T-cell (primary cell): ENCODE measurements around the gene HABP4. TPM values are rescaled to one million over a fixed set of nuclear protein-coding genes. Genes with fewer than 3 reads are reported as not detected.

Source experiments
- ATAC-seq, 4 experiments: fragments of 200-7000 bp in 3 of 4; fragments of 150-1000 bp in 1 of 4; cut with Tn5 transposase; replicated peaks in 1 of 4; 1 replicate in 3 of 4; 2 replicates in 1 of 4; pipeline ENCODE4 v1.10.0; 2021; ENCODE audit warnings: moderate library complexity in 3 of 4, mild to moderate bottlenecking in 2 of 4, moderate number of reproducible peaks in 1 of 4
- CTCF ChIA-PET, 2 donors: fragments of 300-600 bp; sonication (Branson Sonifier 250); formaldehyde crosslinking; loops; one replicate each; lab custom pipeline; 2022; ENCODE audit warnings: antibody characterized with exemption in 2 of 2; lab: Charles Lee
- POLR2A ChIA-PET, 2 donors: fragments of 300-600 bp; sonication (Branson Sonifier 250); formaldehyde crosslinking; loops; one replicate each; lab custom pipeline; 2022; ENCODE audit warnings: antibody characterized with exemption in 2 of 2; lab: Charles Lee
- DNase-seq, 35 experiments: peaks; one replicate each; pipeline versions ENCODE4 v3.0.0 to v3.0.0-alpha.2; 2013 to 2023
- H3K27ac ChIP-seq: one replicate; pipeline ENCODE4 v1.5.1; 2013; ENCODE audit warnings: low read length
- H3K27me3 ChIP-seq, 2 experiments: replicated peaks in 1 of 2; 1 replicate in 1 of 2; 2 replicates in 1 of 2; pipeline versions ENCODE4 v1.6.1 to v1.7.0; 2013; ENCODE audit warnings: low read length in 1 of 2, mixed read lengths in 1 of 2; ENCODE audit not compliant: control insufficient read depth in 2 of 2, insufficient read depth in 2 of 2; ENCODE audit errors: extremely low read depth in 1 of 2
- H3K36me3 ChIP-seq, 2 donors: 1 replicate in 1 of 2; 2 replicates in 1 of 2; pipeline versions ENCODE4 v1.6.1 to v1.7.0; 2013; ENCODE audit warnings: low read length in 1 of 2; ENCODE audit not compliant: control insufficient read depth in 2 of 2, insufficient read depth in 1 of 2; ENCODE audit errors: extremely low read depth in 1 of 2
- H3K4me1 ChIP-seq, 2 experiments: 1 replicate in 1 of 2; 2 replicates in 1 of 2; pipeline versions ENCODE4 v1.6.1 to v1.7.0; 2013; ENCODE audit warnings: low read length in 2 of 2, mixed read lengths in 1 of 2; ENCODE audit not compliant: insufficient read depth in 2 of 2, control insufficient read depth in 1 of 2; ENCODE audit errors: extremely low read depth in 1 of 2
- H3K4me3 ChIP-seq, 2 donors: 1 replicate in 1 of 2; 2 replicates in 1 of 2; pipeline versions ENCODE4 v1.5.1 to v1.7.0; 2013; ENCODE audit warnings: mild to moderate bottlenecking in 2 of 2, low read length in 1 of 2, moderate library complexity in 1 of 2; ENCODE audit not compliant: control insufficient read depth in 1 of 2; ENCODE audit errors: extremely low read depth in 1 of 2
- H3K9me3 ChIP-seq: 2 replicates; pipeline ENCODE4 v1.7.0; 2013
- H3K27ac Mint-ChIP-seq, 2 donors: one replicate each; pipeline ENCODE4 v1.8.0; 2020 to 2021; ENCODE audit warnings: mild to moderate bottlenecking in 2 of 2, mixed read lengths in 2 of 2
- H3K27me3 Mint-ChIP-seq, 2 donors: one replicate each; pipeline ENCODE4 v1.8.0; 2021 to 2022; ENCODE audit warnings: mixed read lengths in 2 of 2
- H3K36me3 Mint-ChIP-seq: one replicate; pipeline ENCODE4 v1.8.0; 2021; ENCODE audit warnings: mixed read lengths
- H3K4me1 Mint-ChIP-seq, 3 donors: one replicate each; pipeline ENCODE4 v1.8.0; 2020 to 2022; ENCODE audit warnings: mixed read lengths in 3 of 3, mild to moderate bottlenecking in 1 of 3
- H3K4me3 Mint-ChIP-seq, 3 donors: one replicate each; pipeline ENCODE4 v1.8.0; 2020 to 2022; ENCODE audit warnings: mild to moderate bottlenecking in 3 of 3, mixed read lengths in 3 of 3, moderate library complexity in 3 of 3
- H3K9me3 Mint-ChIP-seq, 3 donors: one replicate each; pipeline ENCODE4 v1.8.0; 2020 to 2022; ENCODE audit warnings: mixed read lengths in 3 of 3
- WGBS: methylation state at CpG from one replicate; pipeline ENCODE4 v1.1.5; 2013; ENCODE audit warnings: missing lambda C conversion rate; ENCODE audit not compliant: insufficient coverage; 5-methylcytosine and 5-hydroxymethylcytosine counted together
- total RNA-seq, 35 experiments: library from RNA in 6 of 35; stranded (reverse) in 6 of 35; fragments of 120-200 nt in 1 of 35; gene quantifications; one replicate each; pipeline versions ENCODE4 v1.2.1 to v1.2.4 and lab custom pipeline; 2013 to 2026

Gene HABP4
- total RNA-seq, 5 donors from 2014 or later (not counting 1 experiment from before 2014, with no cell fraction given) = 18.2 to 30.8 (median 25.3) TPM

DNA sequence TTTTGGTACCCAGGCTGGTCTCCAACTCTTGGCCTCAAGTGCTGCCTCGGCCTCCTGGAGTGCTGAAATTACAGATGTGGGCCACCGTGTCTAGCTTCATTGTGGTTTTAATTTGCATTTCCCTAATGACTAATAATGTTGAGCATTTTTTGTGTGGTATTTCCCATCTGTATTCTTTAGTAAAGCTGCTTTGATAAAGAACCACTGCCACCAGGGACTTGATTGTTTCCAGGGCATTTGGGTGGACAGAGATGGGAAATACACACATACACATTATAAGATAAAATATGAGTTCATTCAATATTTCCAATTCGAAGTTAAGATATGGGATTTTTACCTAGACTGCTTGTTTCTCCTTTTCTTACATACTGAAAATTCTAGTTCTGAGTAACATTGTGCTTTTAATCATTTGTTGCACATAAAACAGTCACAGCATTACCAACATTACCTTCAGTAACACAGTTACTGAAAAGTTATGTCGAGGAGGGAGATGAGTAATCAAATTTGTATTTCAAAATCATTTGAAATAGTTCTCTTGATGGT, 28.9 kb downstream of the HABP4 start:
- no peak for DNase-seq
- H3K36me3 Mint-ChIP-seq = peaks cover 27% of the 10 kb centered on the region
- CTCF ChIA-PET = interaction anchor here in 1 of 2 donors (0.7 kb wide), 2 partner anchors 22 to 1384 kb away, joined by 3 to 4 read pairs; no protein-coding TSS in a partner anchor
- no peaks in the 10 kb centered on the region for H3K9me3 Mint-ChIP-seq
- H3K27me3 Mint-ChIP-seq = no peaks in the 10 kb centered on the region
- peak overlapping the region in 1 of 2 donors; percentile 19 for H3K27ac Mint-ChIP-seq
- H3K4me1 Mint-ChIP-seq = peaks cover 0 to 22% (median 14%) of the 10 kb centered on the region in 3 donors
- WGBS = 50% methylated on average over 1 of the region's 4 CpGs
- POLR2A ChIA-PET = no interaction called here
- peaks cover 0 to 21% of the 10 kb centered on the region in 2 donors for H3K36me3 ChIP-seq
- no peak overlapping the region for H3K4me3 ChIP-seq
- H3K27me3 ChIP-seq = no peaks in the 10 kb centered on the region
- H3K4me3 Mint-ChIP-seq = no peak overlapping the region
- no peak for ATAC-seq
- H3K9me3 ChIP-seq = no peaks in the 10 kb centered on the region
- no peak overlapping the region for H3K27ac ChIP-seq
- H3K4me1 ChIP-seq = no peaks in the 10 kb centered on the region

DNA sequence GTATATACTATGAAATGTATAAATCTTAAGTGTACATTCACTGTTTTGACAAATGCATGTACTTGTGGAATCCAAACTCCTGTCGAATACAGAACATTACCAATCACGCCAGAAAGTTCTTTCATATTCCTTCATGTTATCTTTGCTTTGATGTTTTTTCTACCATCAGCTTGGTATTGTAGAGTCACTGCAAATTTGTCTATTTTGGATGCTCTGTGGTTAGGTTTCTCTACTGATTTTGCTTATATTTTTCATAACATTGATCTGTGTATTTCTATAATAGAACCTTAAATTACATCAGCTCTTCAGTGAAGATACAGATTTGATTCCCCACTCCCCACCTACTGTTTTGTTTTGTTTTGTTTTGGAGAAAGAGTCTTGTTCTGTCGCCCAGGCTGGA, 30.8 kb downstream of the HABP4 start:
- peaks cover 37% of the 10 kb centered on the region for H3K36me3 Mint-ChIP-seq
- Histone ChIP-seq H3K36me3 (peaks cover 0 to 22% of the 10 kb centered on the region in 2 donors), H3K9me3 (no peaks in the 10 kb centered on the region), H3K27ac (no peak overlapping the region), H3K27me3 (no peaks in the 10 kb centered on the region), H3K4me1 (no peaks in the 10 kb centered on the region), H3K4me3 (no peak overlapping the region)
- WGBS = no CpG with 5 or more reads among the region's 3 CpGs
- H3K27me3 Mint-ChIP-seq = no peaks in the 10 kb centered on the region
- peaks cover 0 to 29% (median 16%) of the 10 kb centered on the region in 3 donors for H3K4me1 Mint-ChIP-seq
- ATAC-seq = no peak
- H3K27ac Mint-ChIP-seq = no peak overlapping the region
- CTCF ChIA-PET = no interaction called here
- H3K4me3 Mint-ChIP-seq = no peak overlapping the region
- POLR2A ChIA-PET = interaction anchor here in 1 of 2 donors (0.5 kb wide), 1 partner anchor 69 kb away, joined by 3 read pairs; no protein-coding TSS in a partner anchor
- DNase-seq = no peak
- no peaks in the 10 kb centered on the region for H3K9me3 Mint-ChIP-seq

DNA sequence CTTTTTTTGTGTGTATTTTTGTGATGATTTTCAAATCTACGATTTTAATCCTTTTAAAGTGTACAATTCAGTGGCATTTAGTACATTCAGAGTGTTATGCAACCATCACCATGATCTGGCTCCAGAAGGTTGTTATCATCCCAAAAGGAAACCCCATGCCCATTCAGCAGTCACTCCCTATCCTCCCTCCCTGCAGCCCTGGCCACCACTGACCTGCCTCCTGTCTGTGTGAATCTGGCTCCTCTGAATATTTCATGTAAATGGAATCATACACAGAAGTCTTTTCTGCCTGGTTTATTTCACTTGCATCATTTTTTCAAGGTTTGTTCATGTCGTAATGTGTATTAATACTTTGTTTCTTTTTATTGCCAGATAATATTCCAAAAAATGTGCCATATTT, 32.5 kb downstream of the HABP4 start:
- ChIA-PET CTCF (no interaction called here), POLR2A (interaction anchor here in 1 of 2 donors (0.7 kb wide), 2 partner anchors 130 to 1556 kb away, joined by 4 to 5 read pairs; no protein-coding TSS in a partner anchor)
- no peaks in the 10 kb centered on the region for H3K9me3 Mint-ChIP-seq
- DNase-seq = no peak
- no peaks in the 10 kb centered on the region for H3K27me3 Mint-ChIP-seq
- Histone ChIP-seq H3K9me3 (no peaks in the 10 kb centered on the region), H3K36me3 (peaks cover 6 to 26% of the 10 kb centered on the region in 2 donors), H3K4me3 (no peak overlapping the region), H3K27me3 (no peaks in the 10 kb centered on the region), H3K27ac (no peak overlapping the region), H3K4me1 (no peaks in the 10 kb centered on the region)
- no CpG with 5 or more reads among the region's 2 CpGs for whole genome bisulfite sequencing
- H3K27ac Mint-ChIP-seq = no peak overlapping the region
- H3K4me1 Mint-ChIP-seq = peaks cover 0 to 26% (median 16%) of the 10 kb centered on the region in 3 donors
- no peak overlapping the region for H3K4me3 Mint-ChIP-seq
- ATAC-seq = no peak
- peaks cover 42% of the 10 kb centered on the region for H3K36me3 Mint-ChIP-seq

DNA sequence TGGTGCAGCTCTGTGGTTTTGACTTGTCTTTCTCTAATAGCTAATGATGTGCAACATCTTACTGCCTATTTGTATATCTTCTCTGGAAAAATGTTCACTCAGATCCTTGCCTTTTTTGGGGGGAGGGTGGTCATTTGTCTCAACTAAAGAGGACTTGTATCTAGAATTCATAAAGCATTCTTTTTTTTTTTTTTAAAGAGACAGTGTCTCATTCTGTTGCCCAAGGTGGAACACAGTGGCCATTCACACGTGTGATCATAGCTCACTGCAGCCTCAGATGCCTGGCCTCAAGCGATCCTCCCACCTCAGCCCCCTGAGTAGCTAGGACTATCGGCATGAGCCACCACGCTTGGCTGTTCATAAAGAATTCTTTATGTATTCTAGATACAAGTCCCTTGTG, 33.2 kb downstream of the HABP4 start:
- CTCF ChIA-PET = no interaction called here

DNA sequence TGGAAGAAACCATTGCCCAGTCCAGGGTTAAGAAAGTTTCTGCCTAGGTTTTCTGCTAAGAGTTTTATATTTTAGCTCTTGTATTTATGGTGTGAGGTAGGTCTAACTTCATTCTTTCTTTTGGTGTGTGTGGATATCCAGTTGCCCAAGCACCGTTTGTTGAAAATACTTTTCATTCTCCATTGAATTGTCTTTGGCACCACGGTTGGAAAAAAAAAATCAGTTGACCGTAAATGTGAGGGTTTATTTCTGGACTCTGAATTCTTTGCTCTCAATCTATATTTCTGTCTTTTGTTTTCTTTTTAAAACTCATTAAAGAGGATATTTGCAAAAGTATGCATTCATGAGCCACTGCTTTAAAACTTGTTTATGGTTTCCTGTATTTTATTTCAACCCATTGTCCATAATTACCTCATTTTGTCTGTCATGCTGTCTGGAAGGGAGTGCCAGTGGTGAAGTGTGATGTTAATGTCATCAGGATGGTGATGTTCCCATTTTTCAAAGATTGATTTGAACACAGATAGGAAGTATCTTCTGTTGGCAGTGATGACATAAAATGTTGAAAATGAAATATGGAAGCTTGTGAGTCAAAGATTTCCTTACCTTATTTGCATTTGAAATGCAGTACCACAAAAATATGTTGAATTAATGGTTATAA, 33.9 kb downstream of the HABP4 start:
- Histone ChIP-seq H3K36me3 (peaks cover 6 to 38% of the 10 kb centered on the region in 2 donors), H3K9me3 (no peaks in the 10 kb centered on the region), H3K27ac (no peak overlapping the region), H3K4me1 (no peaks in the 10 kb centered on the region), H3K27me3 (no peaks in the 10 kb centered on the region), H3K4me3 (no peak overlapping the region)
- ATAC-seq = no peak
- ChIA-PET CTCF (no interaction called here), POLR2A (no interaction called here)
- no peaks in the 10 kb centered on the region for H3K27me3 Mint-ChIP-seq
- peaks cover 0 to 20% (median 10%) of the 10 kb centered on the region in 3 donors for H3K4me1 Mint-ChIP-seq
- H3K36me3 Mint-ChIP-seq = peaks cover 52% of the 10 kb centered on the region
- no CpG with 5 or more reads among the region's 3 CpGs for WGBS
- H3K27ac Mint-ChIP-seq = peak overlapping the region in 1 of 2 donors; percentile 55
- no peak overlapping the region for H3K4me3 Mint-ChIP-seq
- no peaks in the 10 kb centered on the region for H3K9me3 Mint-ChIP-seq
- no peak for DNase-seq

More for the DNA sequence above, 33.2 kb downstream of the HABP4 start:
- Histone ChIP-seq H3K27ac (no peak overlapping the region), H3K36me3 (peaks cover 6 to 31% of the 10 kb centered on the region in 2 donors), H3K4me3 (no peak overlapping the region), H3K4me1 (no peaks in the 10 kb centered on the region), H3K27me3 (no peaks in the 10 kb centered on the region), H3K9me3 (no peaks in the 10 kb centered on the region)
- H3K27me3 Mint-ChIP-seq = no peaks in the 10 kb centered on the region
- no peaks in the 10 kb centered on the region for H3K9me3 Mint-ChIP-seq
- H3K4me3 Mint-ChIP-seq = no peak overlapping the region
- DNase-seq (no peak), ATAC-seq (no peak)
- H3K4me1 Mint-ChIP-seq = peaks cover 0 to 26% (median 16%) of the 10 kb centered on the region in 3 donors
- H3K27ac Mint-ChIP-seq = no peak overlapping the region
- peaks cover 47% of the 10 kb centered on the region for H3K36me3 Mint-ChIP-seq
- POLR2A ChIA-PET = interaction anchor here in 1 of 2 donors (0.7 kb wide), 2 partner anchors 130 to 1557 kb away, joined by 4 to 5 read pairs; no protein-coding TSS in a partner anchor
- no CpG with 5 or more reads among the region's 4 CpGs for WGBS

DNA sequence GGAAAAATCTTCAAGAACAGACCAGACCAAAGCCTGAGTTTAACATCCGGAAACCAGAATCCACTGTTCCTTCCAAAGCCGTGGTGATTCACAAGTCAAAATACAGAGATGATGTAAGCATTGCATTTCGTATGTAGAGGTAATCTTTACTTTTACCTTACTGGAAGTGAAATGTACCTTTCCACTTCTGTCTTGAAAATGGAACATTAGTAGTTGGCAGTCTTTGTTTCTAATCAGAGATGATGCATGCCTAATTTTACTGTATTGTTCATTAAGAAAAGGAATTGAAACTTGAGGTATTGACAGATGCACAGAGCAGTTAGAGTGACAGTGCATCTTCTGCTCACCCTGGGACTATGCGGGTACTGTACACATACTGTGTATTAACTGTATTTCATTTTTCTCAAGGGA, 34.6 kb downstream of the HABP4 start:
- POLR2A ChIA-PET = no interaction called here
- ATAC-seq (no peak), DNase-seq (no peak)
- H3K9me3 ChIP-seq = no peaks in the 10 kb centered on the region
- no peak overlapping the region for H3K27ac ChIP-seq
- Mint-ChIP-seq H3K36me3 (peaks cover 56% of the 10 kb centered on the region), H3K4me1 (peaks cover 0 to 18% (median 7%) of the 10 kb centered on the region in 3 donors), H3K27me3 (no peaks in the 10 kb centered on the region), H3K4me3 (no peak overlapping the region), H3K27ac (no peak overlapping the region), H3K9me3 (no peaks in the 10 kb centered on the region)
- H3K36me3 ChIP-seq = peaks cover 6 to 45% of the 10 kb centered on the region in 2 donors
- no peak overlapping the region for H3K4me3 ChIP-seq
- H3K4me1 ChIP-seq = no peaks in the 10 kb centered on the region
- no peaks in the 10 kb centered on the region for H3K27me3 ChIP-seq
- WGBS = no CpG with 5 or more reads among the region's 4 CpGs
- CTCF ChIA-PET = no interaction called here
